ENCODE results near the gene BMP8B. TPM values are rescaled to one million over a fixed set of nuclear protein-coding genes. Genes with fewer than 3 reads are reported as not detected.
"Not testable (repeated sequence)": the region's sequence is repeated elsewhere in the genome, so short reads cannot be mapped to it uniquely, and the experiment has no call there.

The BMP8B gene
- total and polyA plus RNA-seq, 2 donors (not counting 1 experiment from before 2014, with no cell fraction given) = 0.01 TPM; not detected in 1

- Histone ChIP-seq H3K27me3 (ENCODE audit: control insufficient read depth, insufficient read depth, low read length) (peaks cover 10% of the 10 kb centered on the region), H3K9me3 (ENCODE audit: control insufficient read depth, insufficient read depth, low read depth, low read length) (no peaks in the 10 kb centered on the region), H3K4me2 (ENCODE audit: extremely low read depth, insufficient read depth, low read length) (no peak overlapping the region), H2AFZ (ENCODE audit: low read length) (no peak overlapping the region), H3K4me1 (ENCODE audit: control insufficient read depth, extremely low read depth, insufficient read depth, low read length) (no peaks in the 10 kb centered on the region), H3K4me3 (replicated peaks in 1 of 4; ENCODE audit: control extremely low read depth in 1 of 4, insufficient read depth in 1 of 4, low read depth in 3 of 4, low read length in 4 of 4) (no peak overlapping the region), H3K36me3 (ENCODE audit: control insufficient read depth, insufficient read depth, low read length) (no peaks in the 10 kb centered on the region), H4K20me1 (ENCODE audit: control insufficient read depth, extremely low read depth, insufficient read depth, low read length) (no peaks in the 10 kb centered on the region), H3K79me2 (ENCODE audit: control insufficient read depth, insufficient read depth, low read length) (no peaks in the 10 kb centered on the region), H3K27ac (ENCODE audit: insufficient read depth, low read length) (no peak overlapping the region), H3K9ac (ENCODE audit: insufficient read depth, low read length) (no peak overlapping the region)
- DNase-seq (ENCODE audit: low read depth in 2 of 2) = no peak
- no peak for TF ChIP-seq CTCF (conservative IDR thresholded peaks at IDR 0.05 in 1 of 2, IDR thresholded peaks at IDR 0.05 in 1 of 2; ENCODE audit: low read depth in 1 of 2, low read length in 2 of 2)
- TF ChIP-seq EZH2 (IDR thresholded peaks at IDR 0.05; ENCODE audit: low read length, missing control alignments) = no peak
These were observed 9.5 kb downstream of the BMP8B start for GRCh38 chr1:39779137-39779536.

- not testable (repeated sequence) for H3K36me3 ChIP-seq (ENCODE audit: control insufficient read depth, insufficient read depth, low read length); H3K9ac ChIP-seq (ENCODE audit: insufficient read depth, low read length); H3K4me1 ChIP-seq (ENCODE audit: control insufficient read depth, extremely low read depth, insufficient read depth, low read length); H3K9me3 ChIP-seq (ENCODE audit: control insufficient read depth, insufficient read depth, low read depth, low read length); H3K4me2 ChIP-seq (ENCODE audit: extremely low read depth, insufficient read depth, low read length); H3K79me2 ChIP-seq (ENCODE audit: control insufficient read depth, insufficient read depth, low read length); H3K27ac ChIP-seq (ENCODE audit: insufficient read depth, low read length); H4K20me1 ChIP-seq (ENCODE audit: control insufficient read depth, extremely low read depth, insufficient read depth, low read length); H2AFZ ChIP-seq (ENCODE audit: low read length); H3K4me3 ChIP-seq (replicated peaks in 1 of 4; ENCODE audit: control extremely low read depth in 1 of 4, insufficient read depth in 1 of 4, low read depth in 3 of 4, low read length in 4 of 4); DNase-seq (ENCODE audit: low read depth in 2 of 2)
- peaks cover 10% of the 10 kb centered on the region for H3K27me3 ChIP-seq (ENCODE audit: control insufficient read depth, insufficient read depth, low read length)
These were observed 10.1 kb downstream of the BMP8B start for GRCh38 chr1:39778463-39779099.

- not testable (repeated sequence) for H3K9ac ChIP-seq (ENCODE audit: insufficient read depth, low read length); H3K79me2 ChIP-seq (ENCODE audit: control insufficient read depth, insufficient read depth, low read length); H2AFZ ChIP-seq (ENCODE audit: low read length); DNase-seq (ENCODE audit: low read depth in 2 of 2); H4K20me1 ChIP-seq (ENCODE audit: control insufficient read depth, extremely low read depth, insufficient read depth, low read length); H3K4me1 ChIP-seq (ENCODE audit: control insufficient read depth, extremely low read depth, insufficient read depth, low read length); H3K4me3 ChIP-seq (replicated peaks in 1 of 4; ENCODE audit: control extremely low read depth in 1 of 4, insufficient read depth in 1 of 4, low read depth in 3 of 4, low read length in 4 of 4); H3K36me3 ChIP-seq (ENCODE audit: control insufficient read depth, insufficient read depth, low read length); H3K27ac ChIP-seq (ENCODE audit: insufficient read depth, low read length); H3K4me2 ChIP-seq (ENCODE audit: extremely low read depth, insufficient read depth, low read length); H3K9me3 ChIP-seq (ENCODE audit: control insufficient read depth, insufficient read depth, low read depth, low read length)
- H3K27me3 ChIP-seq (ENCODE audit: control insufficient read depth, insufficient read depth, low read length) = peaks cover 10% of the 10 kb centered on the region
These were observed 10.8 kb downstream of the BMP8B start for GRCh38 chr1:39777896-39778295.

- H4K20me1 ChIP-seq (ENCODE audit: control insufficient read depth, extremely low read depth, insufficient read depth, low read length) = no peaks in the 10 kb centered on the region
- no peak overlapping the region for H2AFZ ChIP-seq (ENCODE audit: low read length)
- no peak for DNase-seq (ENCODE audit: low read depth in 2 of 2)
- no peak overlapping the region for H3K4me2 ChIP-seq (ENCODE audit: extremely low read depth, insufficient read depth, low read length)
- TF ChIP-seq CTCF (conservative IDR thresholded peaks at IDR 0.05 in 1 of 2, IDR thresholded peaks at IDR 0.05 in 1 of 2; ENCODE audit: low read depth in 1 of 2, low read length in 2 of 2) = no peak
- TF ChIP-seq EZH2 (IDR thresholded peaks at IDR 0.05; ENCODE audit: low read length, missing control alignments) = no peak
- H3K27ac ChIP-seq (ENCODE audit: insufficient read depth, low read length) = no peak overlapping the region
- H3K4me1 ChIP-seq (ENCODE audit: control insufficient read depth, extremely low read depth, insufficient read depth, low read length) = no peaks in the 10 kb centered on the region
- no peak overlapping the region for H3K9ac ChIP-seq (ENCODE audit: insufficient read depth, low read length)
- H3K27me3 ChIP-seq (ENCODE audit: control insufficient read depth, insufficient read depth, low read length) = peaks cover 10% of the 10 kb centered on the region
- no peaks in the 10 kb centered on the region for H3K9me3 ChIP-seq (ENCODE audit: control insufficient read depth, insufficient read depth, low read depth, low read length)
- H3K36me3 ChIP-seq (ENCODE audit: control insufficient read depth, insufficient read depth, low read length) = no peaks in the 10 kb centered on the region
- H3K4me3 ChIP-seq (replicated peaks in 1 of 4; ENCODE audit: control extremely low read depth in 1 of 4, insufficient read depth in 1 of 4, low read depth in 3 of 4, low read length in 4 of 4) = no peak overlapping the region
- no peaks in the 10 kb centered on the region for H3K79me2 ChIP-seq (ENCODE audit: control insufficient read depth, insufficient read depth, low read length)
These were observed 11.4 kb downstream of the BMP8B start for GRCh38 chr1:39777306-39777705.

All from fibroblast of lung (primary cell).